ENCODE data around the gene RSAD1.
A peak's percentile ranks its signal among the peaks of the same experiment; 100 is the strongest.

Gene RSAD1

GRCh38 chr17:50492214-50492613 lies 13.6 kb downstream of the RSAD1 start:
- no peak for DNase-seq (ENCODE audit: low read depth)
- no peak for TF ChIP-seq CTCF (conservative IDR thresholded peaks at IDR 0.05; ENCODE audit: control insufficient read depth, insufficient read depth, low read depth, low read length)
- no peak overlapping the region for H3K4me3 ChIP-seq (ENCODE audit: control insufficient read depth, low read depth, low read length)

GRCh38 chr17:50493744-50494143 lies 15.1 kb downstream of the RSAD1 start:
- no peak for DNase-seq (ENCODE audit: low read depth)
- no peak for TF ChIP-seq CTCF (conservative IDR thresholded peaks at IDR 0.05; ENCODE audit: control insufficient read depth, insufficient read depth, low read depth, low read length)
- no peak overlapping the region for H3K4me3 ChIP-seq (ENCODE audit: control insufficient read depth, low read depth, low read length)

GRCh38 chr17:50495217-50495823 lies 16.7 kb downstream of the RSAD1 start:
- no peak overlapping the region for H3K4me3 ChIP-seq (ENCODE audit: control insufficient read depth, low read depth, low read length)
- no peak for TF ChIP-seq CTCF (conservative IDR thresholded peaks at IDR 0.05; ENCODE audit: control insufficient read depth, insufficient read depth, low read depth, low read length)
- no peak for DNase-seq (ENCODE audit: low read depth)

GRCh38 chr17:50495918-50496317 lies 17.3 kb downstream of the RSAD1 start:
- no peak for TF ChIP-seq CTCF (conservative IDR thresholded peaks at IDR 0.05; ENCODE audit: control insufficient read depth, insufficient read depth, low read depth, low read length)
- H3K4me3 ChIP-seq (ENCODE audit: control insufficient read depth, low read depth, low read length): no peak overlapping the region

GRCh38 chr17:50498021-50498874 lies 19.6 kb downstream of the RSAD1 start:
- no peak for TF ChIP-seq CTCF (conservative IDR thresholded peaks at IDR 0.05; ENCODE audit: control insufficient read depth, insufficient read depth, low read depth, low read length)
- no peak for DNase-seq (ENCODE audit: low read depth)
- no peak overlapping the region for H3K4me3 ChIP-seq (ENCODE audit: control insufficient read depth, low read depth, low read length)

More at GRCh38 chr17:50495918-50496317, 17.3 kb downstream of the RSAD1 start:
- DNase-seq (ENCODE audit: low read depth): peak; percentile 39

GRCh38 chr17:50499270-50499669 lies 20.6 kb downstream of the RSAD1 start:
- TF ChIP-seq CTCF (conservative IDR thresholded peaks at IDR 0.05; ENCODE audit: control insufficient read depth, insufficient read depth, low read depth, low read length): no peak
- no peak for DNase-seq (ENCODE audit: low read depth)
- H3K4me3 ChIP-seq (ENCODE audit: control insufficient read depth, low read depth, low read length): no peak overlapping the region

All from fibroblast of mammary gland (primary cell).